ENCODE results near the gene CNTN4. TPM values are rescaled to one million over a fixed set of nuclear protein-coding genes. Genes with fewer than 3 reads are reported as not detected.

The CNTN4 gene
- total and polyA plus RNA-seq, 2 experiments from 2014 or later = 0.91 to 4.0 TPM

GRCh38 chr3:2554656-2555055 is 456.0 kb downstream of the CNTN4 start:
- ATAC-seq (no peak), DNase-seq (ENCODE audit: low spot score) (no peak)
- Mint-ChIP-seq H3K36me3 (ENCODE audit: low read depth) (peaks cover 28% of the 10 kb centered on the region; the same call in 2 of the 3 replicates), H3K4me1 (no peaks in the 10 kb centered on the region), H3K27ac (no peak overlapping the region), H3K9me3 (peaks cover 97% of the 10 kb centered on the region), H3K4me3 (no peak overlapping the region), H3K27me3 (ENCODE audit: insufficient read depth, low read depth, poor library complexity) (peaks cover 2% of the 10 kb centered on the region)
- Histone ChIP-seq H3K4me3 (no peak overlapping the region), H3K79me2 (replicated peaks; ENCODE audit: insufficient read depth) (no peaks in the 10 kb centered on the region), H3K4me1 (ENCODE audit: insufficient read depth) (no peaks in the 10 kb centered on the region), H2AFZ (no peak overlapping the region), H3F3A (replicated peaks; ENCODE audit: low read depth) (no peaks in the 10 kb centered on the region), H3K27me3 (ENCODE audit: insufficient read depth) (no peaks in the 10 kb centered on the region), H3K27ac (ENCODE audit: low read depth) (no peak overlapping the region), H3K36me3 (ENCODE audit: insufficient read depth) (no peaks in the 10 kb centered on the region), H3K9me2 (ENCODE audit: insufficient read depth) (no peaks in the 10 kb centered on the region), H3K4me2 (no peak overlapping the region), H4K20me1 (replicated peaks; ENCODE audit: insufficient read depth) (no peaks in the 10 kb centered on the region)
- TF ChIP-seq ZNF331 (CRISPR knock-in tag; IDR thresholded peaks at IDR 0.05; ENCODE audit: low read depth) = no peak
- TF ChIP-seq ZNF114 (CRISPR knock-in tag; IDR thresholded peaks at IDR 0.05) = no peak
- TF ChIP-seq ETS1 (IDR thresholded peaks at IDR 0.05) = no peak
- TF ChIP-seq ZNF462 (CRISPR knock-in tag; IDR thresholded peaks at IDR 0.05) = no peak
- no peak for TF ChIP-seq STAT1 (IDR thresholded peaks at IDR 0.05; ENCODE audit: unreplicated experiment)
- TF ChIP-seq EZH2 (IDR thresholded peaks at IDR 0.05; ENCODE audit: low read depth, unreplicated experiment) = no peak
- TF ChIP-seq JUNB (IDR thresholded peaks at IDR 0.05; ENCODE audit: unreplicated experiment) = no peak
- no peak for TF ChIP-seq REST (IDR thresholded peaks at IDR 0.05; ENCODE audit: unreplicated experiment)
- no peak for TF ChIP-seq CREB1 (CRISPR knock-in tag; IDR thresholded peaks at IDR 0.05; ENCODE audit: low read depth)
- no peak for TF ChIP-seq CTCF (conservative IDR thresholded peaks at IDR 0.05; ENCODE audit: low read depth in 2 of 2)
- TF ChIP-seq POLR2AphosphoS5 (IDR thresholded peaks at IDR 0.05; ENCODE audit: low read depth) = no peak

All from GM23338 (cell line).